Osteoblast (primary cell): Measurements from ENCODE around the gene WWOX. TPM values are rescaled to one million over a fixed set of nuclear protein-coding genes. Genes with fewer than 3 reads are reported as not detected.

Experiments used
- DNase-seq: peaks from one replicate; pipeline ENCODE4 v3.0.0; 2011; ENCODE audit warnings: low spot score, mixed read lengths; ENCODE audit not compliant: insufficient read length; ENCODE audit errors: missing footprints
- H2AFZ ChIP-seq: 2 replicates; pipeline ENCODE4 v1.6.0; 2011; ENCODE audit warnings: mild to moderate bottlenecking, low read length
- H3K27ac ChIP-seq: 2 replicates; pipeline ENCODE4 v1.5.1; 2011; ENCODE audit warnings: mild to moderate bottlenecking, low read depth, low read length, moderate library complexity
- H3K27me3 ChIP-seq: 2 replicates; pipeline ENCODE4 v1.6.0; 2012; ENCODE audit warnings: mild to moderate bottlenecking, control low read depth, inconsistent platforms, low read length, moderate library complexity; ENCODE audit not compliant: insufficient read depth
- H3K36me3 ChIP-seq: 2 replicates; pipeline ENCODE4 v1.5.1; 2011; ENCODE audit warnings: mild to moderate bottlenecking, low read length, control low read depth, moderate library complexity; ENCODE audit not compliant: insufficient read depth
- H3K4me1 ChIP-seq: 2 replicates; pipeline ENCODE4 v1.5.1; 2011; ENCODE audit warnings: mild to moderate bottlenecking, low read length, control low read depth, moderate library complexity; ENCODE audit not compliant: insufficient read depth
- H3K4me2 ChIP-seq: 2 replicates; pipeline ENCODE4 v1.6.0; 2011; ENCODE audit warnings: mild to moderate bottlenecking, low read length; ENCODE audit not compliant: insufficient read depth
- H3K4me3 ChIP-seq: fragments of 200-600 bp; sonication (generic); 3 replicates; pipeline ENCODE4 v1.5.1; 2012; ENCODE audit warnings: mild to moderate bottlenecking, low read length, inconsistent platforms; ENCODE audit not compliant: insufficient read depth
- H3K79me2 ChIP-seq: 2 replicates; pipeline ENCODE4 v1.6.0; 2012; ENCODE audit warnings: mild to moderate bottlenecking, low read length, control low read depth, inconsistent platforms; ENCODE audit not compliant: insufficient read depth
- H3K9me3 ChIP-seq: 2 replicates; pipeline ENCODE4 v1.5.1; 2011; ENCODE audit warnings: low read depth, low read length, control low read depth
- H4K20me1 ChIP-seq: 2 replicates; pipeline ENCODE4 v1.6.0; 2012; ENCODE audit warnings: mild to moderate bottlenecking, low read length, control low read depth; ENCODE audit not compliant: insufficient read depth
- CTCF ChIP-seq: IDR thresholded peaks from 2 replicates; pipeline ENCODE4 v1.5.1; 2011; ENCODE audit warnings: mild to moderate bottlenecking, low read depth, low read length, moderate library complexity; ENCODE audit errors: extremely low read depth
- total RNA-seq: library from RNA; depleted of rRNA; stranded (reverse); fragments of >200 nt; gene quantifications from 2 replicates; pipeline ENCODE4 v1.2.3, GENCODE V29; 2012

WWOX gene
- total RNA-seq, 1 donor, result 23.9 TPM

- Histone ChIP-seq H3K79me2 (no peaks in the 10 kb centered on the region), H3K9me3 (no peaks in the 10 kb centered on the region), H2AFZ (no peak overlapping the region), H3K4me1 (no peaks in the 10 kb centered on the region), H3K27me3 (no peaks in the 10 kb centered on the region), H3K4me2 (no peak overlapping the region), H4K20me1 (no peaks in the 10 kb centered on the region), H3K4me3 (no peak overlapping the region), H3K36me3 (no peaks in the 10 kb centered on the region), H3K27ac (no peak overlapping the region)
- DNase-seq, result no peak
- TF ChIP-seq CTCF, result no peak
Measured at GRCh38 chr16:78675312-78675711, 575.9 kb downstream of the WWOX start.

- H3K9me3 ChIP-seq, result no peaks in the 10 kb centered on the region
- no peak overlapping the region for H2AFZ ChIP-seq
- no peak overlapping the region for H3K27ac ChIP-seq
- no peaks in the 10 kb centered on the region for H3K27me3 ChIP-seq
- no peak for DNase-seq
- no peaks in the 10 kb centered on the region for H3K79me2 ChIP-seq
- no peak for TF ChIP-seq CTCF
- no peak overlapping the region for H3K4me2 ChIP-seq
- no peaks in the 10 kb centered on the region for H3K36me3 ChIP-seq
- H3K4me1 ChIP-seq, result no peaks in the 10 kb centered on the region
- no peak overlapping the region for H3K4me3 ChIP-seq
- no peaks in the 10 kb centered on the region for H4K20me1 ChIP-seq
Measured at GRCh38 chr16:78675951-78676792, 576.7 kb downstream of the WWOX start.

- H3K36me3 ChIP-seq, result no peaks in the 10 kb centered on the region
- H3K79me2 ChIP-seq, result no peaks in the 10 kb centered on the region
- H2AFZ ChIP-seq, result no peak overlapping the region
- no peak overlapping the region for H3K4me2 ChIP-seq
- no peak overlapping the region for H3K4me3 ChIP-seq
- H4K20me1 ChIP-seq, result no peaks in the 10 kb centered on the region
- DNase-seq, result no peak
- TF ChIP-seq CTCF, result no peak
- H3K27ac ChIP-seq, result no peak overlapping the region
- H3K9me3 ChIP-seq, result no peaks in the 10 kb centered on the region
- no peaks in the 10 kb centered on the region for H3K27me3 ChIP-seq
- H3K4me1 ChIP-seq, result no peaks in the 10 kb centered on the region
Measured at GRCh38 chr16:78677181-78677731, 577.8 kb downstream of the WWOX start.

- Histone ChIP-seq H3K79me2 (no peaks in the 10 kb centered on the region), H3K4me1 (peaks cover 10% of the 10 kb centered on the region), H3K9me3 (no peaks in the 10 kb centered on the region), H3K4me2 (no peak overlapping the region), H3K27ac (no peak overlapping the region), H3K4me3 (no peak overlapping the region), H3K36me3 (no peaks in the 10 kb centered on the region), H3K27me3 (no peaks in the 10 kb centered on the region), H4K20me1 (no peaks in the 10 kb centered on the region), H2AFZ (no peak overlapping the region)
- no peak for TF ChIP-seq CTCF
- no peak for DNase-seq
Measured at GRCh38 chr16:78679546-78679945, 580.1 kb downstream of the WWOX start.
